Activated CD4-positive, alpha-beta memory T cell treated with anti-CD3 and anti-CD28 coated beads for 36 hours (primary cell): ENCODE measurements around the gene LRIG1. TPM values are rescaled to one million over a fixed set of nuclear protein-coding genes. Genes with fewer than 3 reads are reported as not detected.

ENCODE experiments used
- CTCF ChIA-PET: fragments of 350-600 bp; sonication (Branson Sonifier 250); formaldehyde crosslinking; loops from one replicate; lab custom pipeline; 2021; ENCODE audit warnings: antibody characterized with exemption, inconsistent platforms; lab: Charles Lee
- POLR2A ChIA-PET: fragments of 350-600 bp; sonication (Branson Sonifier 250); formaldehyde crosslinking; loops from one replicate; lab custom pipeline; 2021; ENCODE audit warnings: antibody characterized with exemption; lab: Charles Lee
- DNase-seq: peaks from one replicate; pipeline ENCODE4 v3.0.0-alpha.2; 2020
- H3K27ac Mint-ChIP-seq: one replicate; pipeline ENCODE4 v1.8.0; 2021; ENCODE audit warnings: mixed read lengths
- H3K27me3 Mint-ChIP-seq: one replicate; pipeline ENCODE4 v1.8.0; 2021; ENCODE audit warnings: mixed read lengths
- H3K36me3 Mint-ChIP-seq: one replicate; pipeline ENCODE4 v1.8.0; 2021; ENCODE audit warnings: mixed read lengths
- H3K4me1 Mint-ChIP-seq: one replicate; pipeline ENCODE4 v1.8.0; 2021; ENCODE audit warnings: low read depth, mixed read lengths
- H3K4me3 Mint-ChIP-seq: one replicate; pipeline ENCODE4 v1.8.0; 2021; ENCODE audit warnings: mild to moderate bottlenecking, mixed read lengths
- H3K9me3 Mint-ChIP-seq: one replicate; pipeline ENCODE4 v1.8.0; 2021; ENCODE audit warnings: mixed read lengths
- intact Hi-C: fragments of 100-400 bp; cut with micrococcal nuclease; formaldehyde crosslinking; loops from one replicate; pipeline ENCODE4 v1.15.1; 2023
- total RNA-seq, 2 experiments: library from RNA; stranded (reverse); gene quantifications; one replicate each; pipeline ENCODE4 v1.2.3, GENCODE V29; 2021

The LRIG1 gene
- total RNA-seq, 2 experiments from 2014 or later, result 35.3 to 40.4 TPM

- intact Hi-C loops, result no loop called here
Observed at GRCh38 chr3:66435989-66436388, 64.8 kb downstream of the LRIG1 start.

GRCh38 chr3:66434726-66435125, 66.1 kb downstream of the LRIG1 start:
- Mint-ChIP-seq H3K27me3 (no peaks in the 10 kb centered on the region), H3K27ac (no peak overlapping the region), H3K36me3 (peaks cover 13% of the 10 kb centered on the region), H3K4me1 (peaks cover 45% of the 10 kb centered on the region), H3K9me3 (no peaks in the 10 kb centered on the region), H3K4me3 (no peak overlapping the region)
- ChIA-PET POLR2A (no interaction called here), CTCF (no interaction called here)
- intact Hi-C loops, result no loop called here
- no peak for DNase-seq

More at GRCh38 chr3:66435989-66436388, 64.8 kb downstream of the LRIG1 start:
- no peaks in the 10 kb centered on the region for H3K27me3 Mint-ChIP-seq
- no peak overlapping the region for H3K27ac Mint-ChIP-seq
- peaks cover 48% of the 10 kb centered on the region for H3K4me1 Mint-ChIP-seq
- peaks cover 16% of the 10 kb centered on the region for H3K36me3 Mint-ChIP-seq
- CTCF ChIA-PET, result interaction anchor here (1.2 kb wide), 1 partner anchor 28 kb away, joined by 3 read pairs; no protein-coding TSS in a partner anchor
- H3K4me3 Mint-ChIP-seq, result no peak overlapping the region
- no peaks in the 10 kb centered on the region for H3K9me3 Mint-ChIP-seq
- POLR2A ChIA-PET, result no interaction called here
- no peak for DNase-seq

GRCh38 chr3:66433522-66433782, 67.4 kb downstream of the LRIG1 start:
- Mint-ChIP-seq H3K27ac (no peak overlapping the region), H3K4me1 (peaks cover 49% of the 10 kb centered on the region), H3K4me3 (no peak overlapping the region), H3K36me3 (peaks cover 13% of the 10 kb centered on the region), H3K9me3 (no peaks in the 10 kb centered on the region), H3K27me3 (no peaks in the 10 kb centered on the region)
- ChIA-PET CTCF (interaction anchor here (1.3 kb wide), 1 partner anchor 9 kb away, joined by 3 read pairs; no protein-coding TSS in a partner anchor), POLR2A (no interaction called here)
- intact Hi-C loops, result no loop called here
- DNase-seq, result no peak

GRCh38 chr3:66432767-66433521, 67.9 kb downstream of the LRIG1 start:
- ChIA-PET CTCF (interaction anchor here (0.5 to 1.3 kb wide), 2 partner anchors 9 to 202 kb away, joined by 3 read pairs; no protein-coding TSS in a partner anchor), POLR2A (no interaction called here)
- intact Hi-C loops, result no loop called here
- DNase-seq, result no peak
- Mint-ChIP-seq H3K9me3 (no peaks in the 10 kb centered on the region), H3K36me3 (peaks cover 13% of the 10 kb centered on the region), H3K4me1 (peaks cover 49% of the 10 kb centered on the region), H3K27ac (no peak overlapping the region), H3K4me3 (no peak overlapping the region), H3K27me3 (no peaks in the 10 kb centered on the region)

GRCh38 chr3:66432041-66432766, 68.6 kb downstream of the LRIG1 start:
- H3K9me3 Mint-ChIP-seq, result no peaks in the 10 kb centered on the region
- H3K4me1 Mint-ChIP-seq, result peaks cover 46% of the 10 kb centered on the region
- no peak for DNase-seq
- H3K36me3 Mint-ChIP-seq, result peaks cover 12% of the 10 kb centered on the region
- intact Hi-C loops, result no loop called here
- no peaks in the 10 kb centered on the region for H3K27me3 Mint-ChIP-seq
- ChIA-PET CTCF (interaction anchor here (0.5 to 1.3 kb wide), 2 partner anchors 8 to 201 kb away, joined by 3 read pairs; no protein-coding TSS in a partner anchor), POLR2A (no interaction called here)
- H3K4me3 Mint-ChIP-seq, result no peak overlapping the region
- H3K27ac Mint-ChIP-seq, result no peak overlapping the region

GRCh38 chr3:66431494-66431893, 69.3 kb downstream of the LRIG1 start:
- peaks cover 9% of the 10 kb centered on the region for H3K36me3 Mint-ChIP-seq
- no peak overlapping the region for H3K4me3 Mint-ChIP-seq
- intact Hi-C loops, result no loop called here
- CTCF ChIA-PET, result no interaction called here
- no peak for DNase-seq
- no peak overlapping the region for H3K27ac Mint-ChIP-seq
- POLR2A ChIA-PET, result no interaction called here
- no peaks in the 10 kb centered on the region for H3K27me3 Mint-ChIP-seq
- no peaks in the 10 kb centered on the region for H3K9me3 Mint-ChIP-seq
- H3K4me1 Mint-ChIP-seq, result peaks cover 50% of the 10 kb centered on the region

GRCh38 chr3:66430876-66431275, 69.9 kb downstream of the LRIG1 start:
- POLR2A ChIA-PET, result no interaction called here
- no peaks in the 10 kb centered on the region for H3K9me3 Mint-ChIP-seq
- H3K27ac Mint-ChIP-seq, result no peak overlapping the region
- CTCF ChIA-PET, result no interaction called here
- peaks cover 53% of the 10 kb centered on the region for H3K4me1 Mint-ChIP-seq
- no peak for DNase-seq
- H3K4me3 Mint-ChIP-seq, result no peak overlapping the region
- H3K27me3 Mint-ChIP-seq, result no peaks in the 10 kb centered on the region
- H3K36me3 Mint-ChIP-seq, result peaks cover 7% of the 10 kb centered on the region
- intact Hi-C loops, result no loop called here

GRCh38 chr3:66428733-66429132, 72.1 kb downstream of the LRIG1 start:
- Mint-ChIP-seq H3K27ac (no peak overlapping the region), H3K4me1 (peaks cover 57% of the 10 kb centered on the region), H3K36me3 (peaks cover 4% of the 10 kb centered on the region), H3K27me3 (no peaks in the 10 kb centered on the region), H3K4me3 (no peak overlapping the region), H3K9me3 (peaks cover 2% of the 10 kb centered on the region)
- POLR2A ChIA-PET, result no interaction called here
- no peak for DNase-seq
- CTCF ChIA-PET, result no interaction called here
- intact Hi-C loops, result no loop called here

GRCh38 chr3:66427951-66428474, 72.8 kb downstream of the LRIG1 start:
- no peak overlapping the region for H3K4me3 Mint-ChIP-seq
- intact Hi-C loops, result no loop called here
- H3K36me3 Mint-ChIP-seq, result peaks cover 8% of the 10 kb centered on the region
- ChIA-PET CTCF (no interaction called here), POLR2A (no interaction called here)
- H3K27me3 Mint-ChIP-seq, result no peaks in the 10 kb centered on the region
- peaks cover 53% of the 10 kb centered on the region for H3K4me1 Mint-ChIP-seq
- no peak for DNase-seq
- H3K27ac Mint-ChIP-seq, result no peak overlapping the region
- H3K9me3 Mint-ChIP-seq, result peaks cover 6% of the 10 kb centered on the region

- no peak for DNase-seq
- intact Hi-C loops, result no loop called here
- POLR2A ChIA-PET, result no interaction called here
- Mint-ChIP-seq H3K4me1 (peaks cover 49% of the 10 kb centered on the region), H3K36me3 (peaks cover 15% of the 10 kb centered on the region), H3K9me3 (peaks cover 12% of the 10 kb centered on the region), H3K4me3 (no peak overlapping the region), H3K27me3 (no peaks in the 10 kb centered on the region), H3K27ac (no peak overlapping the region)
- CTCF ChIA-PET, result no interaction called here
Observed at GRCh38 chr3:66427352-66427751, 73.5 kb downstream of the LRIG1 start.

- ChIA-PET CTCF (interaction anchor here (1.3 kb wide), 1 partner anchor 18 kb away, joined by 4 read pairs; no protein-coding TSS in a partner anchor), POLR2A (no interaction called here)
- DNase-seq, result no peak
- Mint-ChIP-seq H3K4me3 (no peak overlapping the region), H3K36me3 (peaks cover 25% of the 10 kb centered on the region), H3K27me3 (no peaks in the 10 kb centered on the region), H3K4me1 (peaks cover 51% of the 10 kb centered on the region), H3K27ac (no peak overlapping the region), H3K9me3 (peaks cover 22% of the 10 kb centered on the region)
- intact Hi-C loops, result no loop called here
Observed at GRCh38 chr3:66426135-66426534, 74.7 kb downstream of the LRIG1 start.

GRCh38 chr3:66425576-66426114, 75.2 kb downstream of the LRIG1 start:
- no peak overlapping the region for H3K27ac Mint-ChIP-seq
- H3K4me3 Mint-ChIP-seq, result no peak overlapping the region
- peaks cover 27% of the 10 kb centered on the region for H3K9me3 Mint-ChIP-seq
- H3K27me3 Mint-ChIP-seq, result no peaks in the 10 kb centered on the region
- ChIA-PET CTCF (interaction anchor here (1.3 kb wide), 1 partner anchor 18 kb away, joined by 4 read pairs; no protein-coding TSS in a partner anchor), POLR2A (no interaction called here)
- peaks cover 29% of the 10 kb centered on the region for H3K36me3 Mint-ChIP-seq
- intact Hi-C loops, result loop anchor here (2.0 kb wide), 1 partner anchor 47 kb away; no protein-coding TSS in a partner anchor
- DNase-seq, result no peak
- peaks cover 47% of the 10 kb centered on the region for H3K4me1 Mint-ChIP-seq
